Ovary (tissue), 9 donors: ENCODE measurements around the gene NAALADL2. TPM values are rescaled to one million over a fixed set of nuclear protein-coding genes. Genes with fewer than 3 reads are reported as not detected.

Experiments used
- DNase-seq, 5 donors: peaks; one replicate each; pipeline ENCODE4 v3.0.0-alpha.2; 2019 to 2020
- H3K27ac ChIP-seq, 2 donors: fragments of 200-600 bp; one replicate each; pipeline versions ENCODE4 v1.5.1 to v1.8.0; 2019 to 2022
- H3K27me3 ChIP-seq: fragments of 200-600 bp; one replicate; pipeline ENCODE4 v1.8.0; 2022
- H3K36me3 ChIP-seq: fragments of 200-600 bp; sonication (generic); one replicate; pipeline ENCODE4 v1.5.1; 2019
- H3K4me1 ChIP-seq: one replicate; pipeline ENCODE4 v1.8.1; 2013; ENCODE audit warnings: mild to moderate bottlenecking, moderate library complexity; ENCODE audit not compliant: insufficient read depth
- H3K4me3 ChIP-seq: fragments of 200-600 bp; sonication (generic); one replicate; pipeline ENCODE4 v1.5.1; 2017
- H3K9me3 ChIP-seq, 2 donors: fragments of 200-600 bp in 1 of 2; sonication (generic) in 1 of 2; one replicate each; pipeline versions ENCODE4 v1.5.1 to v1.8.1; 2013 to 2019; ENCODE audit warnings: mild to moderate bottlenecking in 1 of 2, moderate library complexity in 1 of 2
- EP300 ChIP-seq: sonication (generic); formaldehyde crosslinking; IDR thresholded peaks from one replicate; pipeline ENCODE4 v1.6.1; 2017; ENCODE audit warnings: antibody characterized with exemption
- POLR2A ChIP-seq: fragments of 450-650 bp; IDR thresholded peaks from one replicate; pipeline ENCODE4 v1.6.1; 2017; ENCODE audit warnings: antibody characterized with exemption, mild to moderate bottlenecking, moderate library complexity
- WGBS, 3 donors: extraction: QIAGEN DNeasy Blood & Tissue Kit in 1 of 3; methylation state at CpG; one replicate each; pipeline versions ENCODE4 v1.1.5 to v1.1.7; 2013 to 2017; 5-methylcytosine and 5-hydroxymethylcytosine counted together
- intact Hi-C, 4 donors: fragments of 100-400 bp; cut with DNase I; formaldehyde crosslinking; loops; one replicate each; pipeline versions ENCODE4 v1.11.0 to v1.15.1; 2022 to 2023
- polyA plus RNA-seq, 2 donors: library from polyadenylated mRNA; stranded (reverse); fragments of 200-250 nt in 1 of 2; fragments of 350-450 nt in 1 of 2; fragmentation: Illumina TruSeq in 1 of 2; extraction: RNeasy Lipid Tissue Mini Kit (QIAGEN cat#74804) in 1 of 2; gene quantifications; one replicate each; pipeline ENCODE4 v1.2.3, GENCODE V29; 2013 to 2014
- total RNA-seq, 7 donors: library from RNA; depleted of rRNA in 2 of 7; stranded (reverse); fragments of >200 nt in 2 of 7; fragmentation: NEBNext Ultra II Directional in 3 of 7; extraction: Animal tissue kit (Norgen Biotek cat#: 25700) in 3 of 7; gene quantifications; one replicate each; pipeline versions ENCODE4 v1.1.0 to v1.2.4, GENCODE V29; 2016 to 2023
- TF ChIP-seq, protein P1 (sequence below), 3 donors: fragments of 450-650 bp in 2 of 3; fragments of 200-600 bp in 1 of 3; IDR thresholded peaks; one replicate each; pipeline versions ENCODE4 v1.5.1 to v1.8.0; 2016 to 2022; ENCODE audit warnings: antibody characterized with exemption in 3 of 3, mild to moderate bottlenecking in 1 of 3
- donor health status: DM: no; HTN: no; CAD: no; lungs with moderate emphysema.
- donor health status: DM: no; HTN: no; CAD: no.
- donor health status: Bipolar disorder and iron deficiency.
- donor health status: DM: yes; HTN: yes; CAD: no.
- donor health status: DM: no; HTN: no; CAD: no.
- donor health status: DM: yes; HTN: yes; CAD: no.

The NAALADL2 gene
- total and polyA plus RNA-seq, 9 donors, result 2.3 to 29.3 (median 15.2) TPM

DNA sequence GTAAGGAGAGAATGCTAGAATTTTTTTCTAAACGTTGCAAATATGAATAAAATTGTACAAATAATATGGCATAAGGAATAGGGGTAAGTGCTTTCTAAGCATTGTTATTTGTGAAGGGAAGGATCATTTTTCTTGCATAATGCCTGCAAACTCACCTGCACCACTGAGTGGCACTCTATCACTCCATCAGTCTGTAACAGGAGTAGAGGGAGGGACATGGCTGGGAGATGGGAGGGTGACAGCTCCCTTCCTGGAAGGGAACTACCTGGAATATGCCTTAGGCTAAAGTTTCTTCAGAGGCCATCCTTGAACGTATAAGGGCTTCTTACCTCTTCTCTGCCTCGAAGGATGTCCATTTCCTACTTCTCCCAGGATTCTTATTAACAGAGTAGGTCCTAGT, 3.0 kb downstream of the NAALADL2 start:
- intact Hi-C loops, result no loop called here
- TF ChIP-seq POLR2A (no peak), EP300 (no peak)
- TF ChIP-seq, protein P1, sequence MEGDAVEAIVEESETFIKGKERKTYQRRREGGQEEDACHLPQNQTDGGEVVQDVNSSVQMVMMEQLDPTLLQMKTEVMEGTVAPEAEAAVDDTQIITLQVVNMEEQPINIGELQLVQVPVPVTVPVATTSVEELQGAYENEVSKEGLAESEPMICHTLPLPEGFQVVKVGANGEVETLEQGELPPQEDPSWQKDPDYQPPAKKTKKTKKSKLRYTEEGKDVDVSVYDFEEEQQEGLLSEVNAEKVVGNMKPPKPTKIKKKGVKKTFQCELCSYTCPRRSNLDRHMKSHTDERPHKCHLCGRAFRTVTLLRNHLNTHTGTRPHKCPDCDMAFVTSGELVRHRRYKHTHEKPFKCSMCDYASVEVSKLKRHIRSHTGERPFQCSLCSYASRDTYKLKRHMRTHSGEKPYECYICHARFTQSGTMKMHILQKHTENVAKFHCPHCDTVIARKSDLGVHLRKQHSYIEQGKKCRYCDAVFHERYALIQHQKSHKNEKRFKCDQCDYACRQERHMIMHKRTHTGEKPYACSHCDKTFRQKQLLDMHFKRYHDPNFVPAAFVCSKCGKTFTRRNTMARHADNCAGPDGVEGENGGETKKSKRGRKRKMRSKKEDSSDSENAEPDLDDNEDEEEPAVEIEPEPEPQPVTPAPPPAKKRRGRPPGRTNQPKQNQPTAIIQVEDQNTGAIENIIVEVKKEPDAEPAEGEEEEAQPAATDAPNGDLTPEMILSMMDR (IDR thresholded peaks at IDR 0.05), result no peak
- no peaks in the 10 kb centered on the region for H3K36me3 ChIP-seq
- no peaks in the 10 kb centered on the region for H3K4me1 ChIP-seq
- DNase-seq, result no peak
- H3K27ac ChIP-seq, result no peak overlapping the region
- H3K27me3 ChIP-seq, result no peaks in the 10 kb centered on the region
- H3K4me3 ChIP-seq, result no peak overlapping the region
- 74 to 80% (median 78%) methylated on average over 3 of the region's 3 CpGs for WGBS, 3 donors
- no peaks in the 10 kb centered on the region for H3K9me3 ChIP-seq

DNA sequence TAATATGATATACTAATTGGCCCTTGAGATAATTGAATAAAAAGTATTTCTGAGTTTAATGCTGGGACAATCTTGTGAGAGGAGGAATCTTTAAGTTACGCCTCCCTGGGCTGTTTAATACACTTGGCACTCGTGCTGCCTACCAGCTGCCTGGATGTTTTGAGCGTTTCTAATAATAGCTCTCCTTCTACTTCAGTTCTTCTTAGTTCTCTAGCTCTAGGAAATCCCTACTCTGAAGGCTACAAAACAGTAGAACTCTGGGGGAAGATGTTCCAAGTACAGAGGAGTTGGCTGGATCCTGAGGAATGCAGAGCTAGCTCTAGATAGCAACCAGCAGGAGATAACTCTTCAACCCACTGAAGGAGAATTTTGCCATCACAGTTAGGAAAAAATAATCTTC, 3.5 kb downstream of the NAALADL2 start:
- no peak overlapping the region for H3K4me3 ChIP-seq

DNA sequence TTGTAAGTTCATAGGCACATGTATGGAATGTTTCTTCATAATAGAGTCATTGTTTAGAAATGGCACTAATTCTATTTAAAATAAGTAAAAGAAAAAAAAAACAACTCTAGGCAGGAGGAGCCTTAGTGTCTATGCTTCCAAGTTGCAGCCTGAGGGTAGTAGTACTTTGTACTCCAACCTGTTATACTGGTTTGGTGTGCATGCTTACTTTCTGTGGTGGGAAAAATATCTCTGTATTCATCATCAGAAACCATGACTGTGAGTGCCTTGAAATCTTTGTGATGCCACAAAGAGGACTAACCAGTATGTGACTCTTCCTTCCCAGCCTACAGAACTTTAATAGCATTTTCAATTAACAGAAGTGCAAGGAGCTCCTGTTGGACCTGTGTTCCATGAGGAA, 4.4 kb downstream of the NAALADL2 start:
- no peaks in the 10 kb centered on the region for H3K4me1 ChIP-seq
- no peak overlapping the region for H3K4me3 ChIP-seq
- no peaks in the 10 kb centered on the region for H3K9me3 ChIP-seq
- no peak for TF ChIP-seq EP300
- TF ChIP-seq, protein P1 (IDR thresholded peaks at IDR 0.05), result no peak
- TF ChIP-seq POLR2A, result no peak
- DNase-seq, result no peak
- no peaks in the 10 kb centered on the region for H3K36me3 ChIP-seq
- no peaks in the 10 kb centered on the region for H3K27me3 ChIP-seq
- no peak overlapping the region for H3K27ac ChIP-seq
- intact Hi-C loops, result no loop called here

More for the DNA sequence above, 3.5 kb downstream of the NAALADL2 start:
- Histone ChIP-seq H3K36me3 (no peaks in the 10 kb centered on the region), H3K9me3 (no peaks in the 10 kb centered on the region), H3K4me1 (no peaks in the 10 kb centered on the region), H3K27ac (no peak overlapping the region), H3K27me3 (no peaks in the 10 kb centered on the region)
- TF ChIP-seq POLR2A, result no peak
- TF ChIP-seq, protein P1 (IDR thresholded peaks at IDR 0.05), result no peak
- no peak for TF ChIP-seq EP300
- DNase-seq, result no peak
- WGBS, 3 donors, result 13 to 32% (median 13%) methylated on average over 3 of the region's 3 CpGs
- intact Hi-C loops, result no loop called here

DNA sequence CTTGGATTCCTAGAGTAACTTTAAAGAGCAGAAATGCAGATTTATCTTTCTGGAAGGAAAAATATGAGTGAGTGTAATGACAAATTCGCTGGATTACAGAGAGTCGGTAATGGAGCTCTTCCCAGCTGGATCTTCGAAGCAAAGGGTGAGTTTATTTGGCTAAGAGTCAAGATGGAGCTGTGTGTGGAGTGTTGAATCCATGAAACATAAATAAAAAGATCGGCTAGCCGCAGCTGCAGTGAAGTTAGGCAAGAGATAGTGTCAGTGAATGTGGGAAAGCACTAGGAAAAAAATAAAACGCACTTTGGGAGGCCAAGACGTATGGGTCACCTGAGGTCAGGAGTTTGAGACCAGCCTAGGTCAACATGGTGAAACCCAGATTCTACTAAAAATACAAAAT, 10.3 kb downstream of the NAALADL2 start:
- Histone ChIP-seq H3K27ac (no peak overlapping the region), H3K4me1 (no peaks in the 10 kb centered on the region), H3K36me3 (no peaks in the 10 kb centered on the region), H3K27me3 (no peaks in the 10 kb centered on the region), H3K4me3 (no peak overlapping the region), H3K9me3 (no peaks in the 10 kb centered on the region)
- DNase-seq, result peak in 1 of 5 donors; percentile 13
- no peak for TF ChIP-seq POLR2A
- TF ChIP-seq, protein P1 (IDR thresholded peaks at IDR 0.05), result no peak
- no peak for TF ChIP-seq EP300
- intact Hi-C loops, result no loop called here
- WGBS, 3 donors, result 14 to 36% (median 16%) methylated on average over 7 of the region's 7 CpGs
